Measurements from ENCODE around the gene ACAD8. TPM values are rescaled to one million over a fixed set of nuclear protein-coding genes. Genes with fewer than 3 reads are reported as not detected.
"Not testable (repeated sequence)": the region's sequence is repeated elsewhere in the genome, so short reads cannot be mapped to it uniquely, and the experiment has no call there.

The ACAD8 gene
- total RNA-seq, 5 donors from 2014 or later (not counting 1 experiment from before 2014, with no cell fraction given): 22.1 to 40.2 (median 38.2) TPM

DNA sequence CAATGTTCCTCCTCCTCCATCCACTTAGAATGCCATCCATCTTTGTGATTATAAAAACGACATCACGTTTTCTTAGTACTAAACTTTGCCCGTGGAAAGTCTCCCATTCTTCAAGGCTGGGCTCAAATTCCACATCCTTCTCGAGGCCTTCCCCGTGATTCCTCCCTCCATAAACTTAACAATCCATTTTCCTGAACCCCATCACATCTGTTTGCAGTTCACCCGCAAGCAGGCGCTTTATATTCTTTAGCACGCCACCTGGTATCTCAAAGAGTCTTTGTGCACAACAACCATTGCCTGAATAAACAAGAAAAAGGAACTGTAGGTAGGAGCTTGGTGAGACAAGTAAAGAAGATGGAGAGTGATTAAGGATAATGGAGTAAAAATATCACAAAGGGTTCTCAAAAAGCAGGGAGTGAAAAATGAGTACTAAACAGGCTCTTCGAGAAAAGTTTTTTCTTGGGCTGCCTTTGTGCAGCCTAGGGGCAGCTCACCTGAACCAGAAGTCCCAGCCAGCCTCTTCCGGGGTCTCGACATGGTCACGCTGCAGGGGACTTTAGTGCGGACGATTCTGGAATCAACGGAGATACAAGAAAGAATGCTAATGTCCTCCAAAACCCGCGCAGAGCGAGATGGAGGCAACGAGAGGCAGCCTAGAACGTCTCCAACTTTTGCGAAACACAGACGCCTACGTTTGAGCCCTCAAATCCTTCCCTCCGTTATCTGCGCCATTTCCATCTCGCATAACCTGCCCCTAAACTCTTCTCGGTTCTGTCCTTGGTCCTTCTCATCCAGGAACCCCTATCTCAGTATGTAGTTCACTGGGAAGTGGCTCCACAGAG is 801 bp upstream of the ACAD8 start:
- POLR2A ChIA-PET: no interaction called here
- WGBS (ENCODE audit: insufficient coverage): 7% methylated on average over 21 of the region's 27 CpGs

DNA sequence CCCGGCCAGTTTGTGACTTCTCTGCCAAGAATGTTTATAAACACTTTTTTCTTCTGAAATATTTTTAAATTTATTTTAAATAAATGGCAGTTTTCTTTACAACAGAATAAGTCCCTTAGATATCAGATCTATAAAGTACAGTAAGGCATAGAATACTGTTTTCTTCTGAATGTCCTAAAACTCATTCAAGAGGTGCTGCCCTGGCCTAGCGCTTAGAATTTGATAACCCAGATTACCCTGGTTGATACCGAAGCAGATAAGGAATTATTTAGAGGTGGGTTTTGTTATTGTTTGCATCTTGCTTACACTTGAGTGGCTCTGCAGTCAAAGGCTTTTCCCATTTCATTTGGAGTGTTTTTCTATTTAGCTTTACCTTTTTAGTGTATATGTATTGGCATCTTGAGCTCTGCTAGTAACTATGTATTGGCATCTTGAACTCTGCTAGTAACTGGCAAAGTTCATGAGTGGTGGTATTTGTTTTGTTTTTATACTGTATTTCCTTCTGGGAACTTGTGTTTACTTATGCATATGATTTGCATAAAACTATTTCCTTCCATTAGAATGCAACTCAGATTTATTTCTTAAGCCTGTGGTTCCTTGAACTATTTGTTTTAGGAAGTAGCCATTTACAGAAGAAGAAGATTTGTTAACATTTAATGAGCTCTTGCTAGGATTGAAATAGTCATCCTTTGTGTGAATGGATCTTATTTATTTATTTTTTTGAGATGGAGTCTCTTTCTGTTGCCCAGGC is 1.2 kb downstream of the ACAD8 start:
- CTCF ChIA-PET: interaction anchor here (0.5 to 3.3 kb wide), 3 partner anchors 19 to 307 kb away, joined by 4 to 13 read pairs (median 7); partner anchors contain the start of gene VPS26B (in 1 of the 2)
- POLR2A ChIA-PET: interaction anchor here (0.5 to 1.8 kb wide), 2 partner anchors 31 to 42 kb away, joined by 3 to 9 read pairs; partner anchors contain the start of genes NCAPD3 (in 1 of the 2) and VPS26B (in 1 of the 2)
- Mint-ChIP-seq H3K36me3 (peaks cover 16% of the 10 kb centered on the region), H3K4me1 (peaks cover 36 to 44% (median 39%) of the 10 kb centered on the region in 3 donors), H3K9me3 (no peaks in the 10 kb centered on the region), H3K4me3 (peak overlapping the region; percentile 89 to 99 (median 93)), H3K27ac (peak overlapping the region in 1 of 2 donors; percentile 76), H3K27me3 (no peaks in the 10 kb centered on the region)
- 57% methylated on average over 1 of the region's 3 CpGs for WGBS (ENCODE audit: insufficient coverage)
- Histone ChIP-seq H3K9me3 (no peaks in the 10 kb centered on the region), H3K27ac (ENCODE audit: low read length) (no peak overlapping the region), H3K36me3 (ENCODE audit: control insufficient read depth in 2 of 2, extremely low read depth in 1 of 2, insufficient read depth in 1 of 2, low read length in 1 of 2) (peaks cover 11 to 39% of the 10 kb centered on the region in 2 donors), H3K27me3 (replicated peaks in 1 of 2; ENCODE audit: control insufficient read depth in 2 of 2, extremely low read depth in 1 of 2, insufficient read depth in 2 of 2, low read length in 1 of 2) (no peaks in the 10 kb centered on the region), H3K4me1 (ENCODE audit: control insufficient read depth in 1 of 2, extremely low read depth in 1 of 2, insufficient read depth in 2 of 2, low read length in 2 of 2) (peaks cover 16 to 17% of the 10 kb centered on the region in 2 experiments), H3K4me3 (ENCODE audit: control insufficient read depth in 1 of 2, extremely low read depth in 1 of 2, low read length in 1 of 2) (no peak overlapping the region)
- no peak for DNase-seq
- no peak for ATAC-seq (replicated peaks in 1 of 4)

More for the DNA sequence above, 801 bp upstream of the ACAD8 start:
- CTCF ChIA-PET: interaction anchor here in 1 of 2 donors (0.8 to 3.3 kb wide), 3 partner anchors 23 to 318 kb away, joined by 5 to 13 read pairs (median 6); partner anchors contain the start of genes GLB1L3 and VPS26B
- Histone ChIP-seq H3K4me3 (ENCODE audit: control insufficient read depth in 1 of 2, extremely low read depth in 1 of 2, low read length in 1 of 2) (peak overlapping the region; percentile 79 to 98), H3K36me3 (ENCODE audit: control insufficient read depth in 2 of 2, extremely low read depth in 1 of 2, insufficient read depth in 1 of 2, low read length in 1 of 2) (peaks cover 9 to 42% of the 10 kb centered on the region in 2 donors), H3K27me3 (replicated peaks in 1 of 2; ENCODE audit: control insufficient read depth in 2 of 2, extremely low read depth in 1 of 2, insufficient read depth in 2 of 2, low read length in 1 of 2) (no peaks in the 10 kb centered on the region), H3K27ac (ENCODE audit: low read length) (peak overlapping the region; percentile 30), H3K9me3 (no peaks in the 10 kb centered on the region), H3K4me1 (ENCODE audit: control insufficient read depth in 1 of 2, extremely low read depth in 1 of 2, insufficient read depth in 2 of 2, low read length in 2 of 2) (peaks cover 16 to 17% of the 10 kb centered on the region in 2 experiments)
- ATAC-seq (replicated peaks in 1 of 4) (peak; percentile 18 to 27 (median 24)), DNase-seq (peak in 9 of 35 experiments; percentile 5 to 25 (median 17))
- Mint-ChIP-seq H3K4me1 (peaks cover 31 to 44% (median 39%) of the 10 kb centered on the region in 3 donors), H3K27me3 (no peaks in the 10 kb centered on the region), H3K9me3 (no peaks in the 10 kb centered on the region), H3K4me3 (peak overlapping the region; percentile 89 to 99 (median 93)), H3K36me3 (peaks cover 18% of the 10 kb centered on the region), H3K27ac (peak overlapping the region; percentile 84 to 87)

DNA sequence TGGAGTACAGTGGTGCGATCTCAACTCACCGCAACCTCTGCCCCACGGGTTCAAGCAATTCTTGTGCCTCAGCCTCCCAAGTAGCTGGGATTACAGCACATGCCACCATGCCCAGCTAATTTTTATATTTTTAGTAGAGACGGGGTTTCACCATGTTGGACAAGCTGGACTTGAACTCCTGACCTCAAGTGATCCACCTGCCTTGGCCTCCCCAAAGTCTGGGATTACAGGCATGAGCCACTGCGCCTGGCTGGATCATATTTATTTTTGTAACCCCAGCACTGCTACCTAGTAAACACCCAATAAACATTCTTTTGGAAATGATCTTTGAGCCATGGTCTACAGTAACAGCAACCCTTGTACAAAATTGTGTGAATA is 1.8 kb downstream of the ACAD8 start:
- peak overlapping the region in 1 of 3 donors; percentile 99 for H3K4me3 Mint-ChIP-seq

DNA sequence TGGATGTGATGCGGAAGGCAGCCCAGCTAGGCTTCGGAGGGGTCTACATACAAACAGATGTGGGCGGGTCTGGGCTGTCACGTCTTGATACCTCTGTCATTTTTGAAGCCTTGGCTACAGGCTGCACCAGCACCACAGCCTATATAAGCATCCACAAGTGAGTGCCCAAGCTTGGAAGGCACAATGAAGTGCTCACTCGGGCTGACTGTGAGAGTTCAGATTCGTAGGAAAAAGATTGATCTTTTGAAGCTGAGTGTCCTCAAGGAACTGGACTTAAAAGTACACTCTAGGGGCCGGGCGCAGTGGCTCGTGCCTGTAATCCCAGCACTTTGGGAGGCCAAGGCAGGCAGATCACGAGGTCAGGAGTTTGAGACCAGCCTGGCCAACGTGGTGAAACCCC is 3.7 kb downstream of the ACAD8 start:
- H3K27ac ChIP-seq (ENCODE audit: low read length): no peak overlapping the region
- no peak overlapping the region for H3K27ac Mint-ChIP-seq
- ChIA-PET CTCF (interaction anchor here in 1 of 2 donors (0.9 kb wide), 1 partner anchor 17 kb away, joined by 3 read pairs; no protein-coding TSS in a partner anchor), POLR2A (no interaction called here)
- no peak overlapping the region for H3K4me3 Mint-ChIP-seq
- H3K9me3 ChIP-seq: no peaks in the 10 kb centered on the region
- H3K9me3 Mint-ChIP-seq: no peaks in the 10 kb centered on the region
- no peak for DNase-seq
- H3K27me3 ChIP-seq (replicated peaks in 1 of 2; ENCODE audit: control insufficient read depth in 2 of 2, extremely low read depth in 1 of 2, insufficient read depth in 2 of 2, low read length in 1 of 2): no peaks in the 10 kb centered on the region
- H3K27me3 Mint-ChIP-seq: no peaks in the 10 kb centered on the region
- peaks cover 30% of the 10 kb centered on the region for H3K36me3 Mint-ChIP-seq
- H3K4me3 ChIP-seq (ENCODE audit: control insufficient read depth in 1 of 2, extremely low read depth in 1 of 2, low read length in 1 of 2): no peak overlapping the region
- H3K4me1 Mint-ChIP-seq: peaks cover 30 to 36% (median 31%) of the 10 kb centered on the region in 3 donors
- H3K4me1 ChIP-seq (ENCODE audit: control insufficient read depth in 1 of 2, extremely low read depth in 1 of 2, insufficient read depth in 2 of 2, low read length in 2 of 2): peaks cover 9 to 12% of the 10 kb centered on the region in 2 experiments
- H3K36me3 ChIP-seq (ENCODE audit: control insufficient read depth in 2 of 2, extremely low read depth in 1 of 2, insufficient read depth in 1 of 2, low read length in 1 of 2): peaks cover 5 to 41% of the 10 kb centered on the region in 2 donors
- WGBS (ENCODE audit: insufficient coverage): 94% methylated on average over 9 of the region's 11 CpGs
- ATAC-seq (replicated peaks in 1 of 4): no peak

More for the DNA sequence above, 1.8 kb downstream of the ACAD8 start:
- not testable (repeated sequence) for H3K27me3 ChIP-seq (replicated peaks in 1 of 2; ENCODE audit: control insufficient read depth in 2 of 2, extremely low read depth in 1 of 2, insufficient read depth in 2 of 2, low read length in 1 of 2); ATAC-seq (replicated peaks in 1 of 4); H3K27ac Mint-ChIP-seq; H3K4me3 ChIP-seq (ENCODE audit: control insufficient read depth in 1 of 2, extremely low read depth in 1 of 2, low read length in 1 of 2); H3K27ac ChIP-seq (ENCODE audit: low read length); H3K9me3 Mint-ChIP-seq; H3K27me3 Mint-ChIP-seq; DNase-seq; H3K9me3 ChIP-seq
- Mint-ChIP-seq H3K4me1 (peaks cover 36 to 44% (median 39%) of the 10 kb centered on the region in 3 donors), H3K36me3 (peaks cover 21% of the 10 kb centered on the region)
- WGBS (ENCODE audit: insufficient coverage): 100% methylated on average over 2 of the region's 5 CpGs
- ChIA-PET CTCF (interaction anchor here in 1 of 2 donors (1.7 to 3.3 kb wide), 2 partner anchors 19 to 30 kb away, joined by 7 to 13 read pairs; partner anchors contain the start of gene VPS26B), POLR2A (interaction anchor here (0.5 to 1.8 kb wide), 2 partner anchors 31 to 42 kb away, joined by 3 to 9 read pairs; partner anchors contain the start of genes NCAPD3 (in 1 of the 2) and VPS26B (in 1 of the 2))
- Histone ChIP-seq H3K36me3 (ENCODE audit: control insufficient read depth in 2 of 2, extremely low read depth in 1 of 2, insufficient read depth in 1 of 2, low read length in 1 of 2) (peaks cover 8 to 39% of the 10 kb centered on the region in 2 donors), H3K4me1 (ENCODE audit: control insufficient read depth in 1 of 2, extremely low read depth in 1 of 2, insufficient read depth in 2 of 2, low read length in 2 of 2) (peaks cover 16 to 17% of the 10 kb centered on the region in 2 experiments)

DNA sequence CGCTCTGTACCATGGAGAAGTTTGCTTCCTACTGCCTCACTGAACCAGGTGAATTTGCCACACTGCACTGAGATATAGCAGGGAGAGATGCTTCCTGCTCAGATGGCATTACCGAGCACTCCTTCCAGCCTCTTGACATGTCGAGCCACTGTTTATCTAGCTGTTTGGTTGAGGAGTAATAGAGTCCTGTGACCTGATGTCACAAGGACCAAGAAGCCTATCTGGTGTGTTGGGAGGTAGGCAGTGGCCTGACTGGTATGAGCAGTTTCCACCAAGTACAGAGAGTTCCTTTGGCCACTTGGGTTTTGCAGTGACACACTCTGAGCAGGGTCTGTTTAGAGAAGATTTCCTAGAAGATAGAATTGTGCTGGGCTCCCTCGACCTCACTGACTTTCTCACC is 5.2 kb downstream of the ACAD8 start:
- Histone ChIP-seq H3K27ac (ENCODE audit: low read length) (no peak overlapping the region), H3K36me3 (ENCODE audit: control insufficient read depth in 2 of 2, extremely low read depth in 1 of 2, insufficient read depth in 1 of 2, low read length in 1 of 2) (peaks cover 5 to 55% of the 10 kb centered on the region in 2 donors), H3K9me3 (no peaks in the 10 kb centered on the region), H3K27me3 (replicated peaks in 1 of 2; ENCODE audit: control insufficient read depth in 2 of 2, extremely low read depth in 1 of 2, insufficient read depth in 2 of 2, low read length in 1 of 2) (no peaks in the 10 kb centered on the region), H3K4me1 (ENCODE audit: control insufficient read depth in 1 of 2, extremely low read depth in 1 of 2, insufficient read depth in 2 of 2, low read length in 2 of 2) (peaks cover 0 to 4% of the 10 kb centered on the region in 2 experiments), H3K4me3 (ENCODE audit: control insufficient read depth in 1 of 2, extremely low read depth in 1 of 2, low read length in 1 of 2) (no peak overlapping the region)
- ATAC-seq (replicated peaks in 1 of 4) (no peak), DNase-seq (no peak)
- no peaks in the 10 kb centered on the region for H3K27me3 Mint-ChIP-seq
- no peaks in the 10 kb centered on the region for H3K9me3 Mint-ChIP-seq
- peaks cover 19 to 22% (median 22%) of the 10 kb centered on the region in 3 donors for H3K4me1 Mint-ChIP-seq
- no peak overlapping the region for H3K4me3 Mint-ChIP-seq
- H3K36me3 Mint-ChIP-seq: peaks cover 40% of the 10 kb centered on the region
- ChIA-PET POLR2A (no interaction called here), CTCF (no interaction called here)
- 100% methylated on average over 3 of the region's 4 CpGs for WGBS (ENCODE audit: insufficient coverage)
- H3K27ac Mint-ChIP-seq: no peak overlapping the region

DNA sequence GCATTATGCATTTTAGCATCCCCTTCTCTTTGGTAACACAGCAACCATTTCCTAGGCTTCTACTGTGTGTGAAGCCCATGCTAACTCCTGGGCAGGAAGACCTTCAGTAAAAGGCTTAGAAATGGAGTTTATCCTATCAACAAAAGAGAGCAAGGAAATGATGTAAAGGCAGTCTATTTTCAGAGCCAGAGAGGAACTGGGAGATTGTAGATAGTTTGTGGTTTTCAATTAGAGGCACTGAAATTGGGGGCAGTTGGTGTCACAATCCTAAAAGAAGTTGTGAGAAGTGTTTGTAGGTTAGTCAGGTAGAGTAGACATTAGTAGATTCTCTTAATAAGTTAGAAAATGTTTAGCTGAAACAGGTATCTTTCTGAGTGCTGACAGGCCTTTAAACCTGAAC is 7.1 kb downstream of the ACAD8 start:
- Histone ChIP-seq H3K4me1 (ENCODE audit: control insufficient read depth in 1 of 2, extremely low read depth in 1 of 2, insufficient read depth in 2 of 2, low read length in 2 of 2) (no peaks in the 10 kb centered on the region), H3K9me3 (no peaks in the 10 kb centered on the region), H3K27ac (ENCODE audit: low read length) (no peak overlapping the region), H3K27me3 (replicated peaks in 1 of 2; ENCODE audit: control insufficient read depth in 2 of 2, extremely low read depth in 1 of 2, insufficient read depth in 2 of 2, low read length in 1 of 2) (no peaks in the 10 kb centered on the region), H3K36me3 (ENCODE audit: control insufficient read depth in 2 of 2, extremely low read depth in 1 of 2, insufficient read depth in 1 of 2, low read length in 1 of 2) (peaks cover 11 to 59% of the 10 kb centered on the region in 2 donors), H3K4me3 (ENCODE audit: control insufficient read depth in 1 of 2, extremely low read depth in 1 of 2, low read length in 1 of 2) (no peak overlapping the region)
- Mint-ChIP-seq H3K27me3 (no peaks in the 10 kb centered on the region), H3K27ac (no peak overlapping the region), H3K36me3 (peaks cover 42% of the 10 kb centered on the region), H3K4me3 (no peak overlapping the region), H3K4me1 (peaks cover 5 to 10% (median 9%) of the 10 kb centered on the region in 3 donors), H3K9me3 (no peaks in the 10 kb centered on the region)
- POLR2A ChIA-PET: no interaction called here
- DNase-seq (no peak), ATAC-seq (replicated peaks in 1 of 4) (no peak)
- CTCF ChIA-PET: interaction anchor here (0.8 to 1.6 kb wide), 4 partner anchors 10 to 18 kb away, joined by 3 to 5 read pairs (median 4); partner anchors contain the start of gene GLB1L3 (in 1 of the 2)

Data from T-cell (primary cell).